B cell (primary cell): Measurements from ENCODE around the gene TOM1L2. TPM values are rescaled to one million over a fixed set of nuclear protein-coding genes. Genes with fewer than 3 reads are reported as not detected.
"Not testable (repeated sequence)": the region's sequence is repeated elsewhere in the genome, so short reads cannot be mapped to it uniquely, and the experiment has no call there.

Experiments used
- ATAC-seq: fragments of 200-7000 bp; cut with Tn5 transposase; one replicate; pipeline ENCODE4 v1.10.0; 2021; ENCODE audit warnings: low read depth, mild to moderate bottlenecking, moderate number of reproducible peaks, moderate library complexity
- CTCF ChIA-PET: fragments of 350-600 bp; sonication (Branson Sonifier 250); formaldehyde crosslinking; loops from one replicate; lab custom pipeline; 2021; ENCODE audit warnings: antibody characterized with exemption, inconsistent platforms; lab: Charles Lee
- POLR2A ChIA-PET: fragments of 350-600 bp; sonication (Branson Sonifier 250); formaldehyde crosslinking; loops from one replicate; lab custom pipeline; 2021; ENCODE audit warnings: antibody characterized with exemption; lab: Charles Lee
- DNase-seq: peaks from one replicate; pipeline ENCODE4 v3.0.0; 2013
- H2AFZ ChIP-seq: 2 replicates; pipeline ENCODE4 v1.6.1; 2012; ENCODE audit warnings: mild to moderate bottlenecking, low read depth, low read length; ENCODE audit not compliant: insufficient read depth, poor library complexity, severe bottlenecking
- H3K27ac ChIP-seq, 2 donors: 1 replicate in 1 of 2; 2 replicates in 1 of 2; pipeline ENCODE4 v1.5.1; 2012 to 2013; ENCODE audit warnings: low read length in 2 of 2, mild to moderate bottlenecking in 2 of 2, moderate library complexity in 1 of 2
- H3K27me3 ChIP-seq, 4 experiments: fragments of 200-600 bp in 1 of 4; sonication (generic) in 1 of 4; replicated peaks in 1 of 4; 1 replicate in 2 of 4; 2 replicates in 2 of 4; pipeline versions ENCODE4 v1.6.1 to v1.7.0; 2013 to 2016; ENCODE audit warnings: low read length in 3 of 4, mild to moderate bottlenecking in 2 of 4, mixed read lengths in 1 of 4, moderate library complexity in 1 of 4; ENCODE audit not compliant: insufficient read depth in 4 of 4, control insufficient read depth in 3 of 4; ENCODE audit errors: control extremely low read depth in 1 of 4
- H3K36me3 ChIP-seq, 2 experiments: replicated peaks in 1 of 2; 1 replicate in 1 of 2; 2 replicates in 1 of 2; pipeline versions ENCODE4 v1.6.1 to v1.7.1; 2013; ENCODE audit warnings: low read length in 1 of 2; ENCODE audit not compliant: insufficient read depth in 2 of 2, control insufficient read depth in 1 of 2; ENCODE audit errors: control extremely low read depth in 1 of 2, extremely low read depth in 1 of 2
- H3K4me1 ChIP-seq, 2 donors: fragments of 200-600 bp in 1 of 2; sonication (generic) in 1 of 2; 1 replicate in 1 of 2; 2 replicates in 1 of 2; pipeline versions ENCODE4 v1.5.1 to v1.6.1; 2013 to 2017; ENCODE audit warnings: low read length in 2 of 2; ENCODE audit not compliant: control insufficient read depth in 2 of 2, insufficient read depth in 2 of 2
- H3K4me2 ChIP-seq: replicated peaks from 2 replicates; pipeline ENCODE3; 2012; ENCODE audit warnings: mild to moderate bottlenecking, low read depth, low read length; ENCODE audit not compliant: poor library complexity, severe bottlenecking
- H3K4me3 ChIP-seq, 5 experiments: fragments of 200-600 bp in 1 of 5; sonication (generic) in 1 of 5; 1 replicate in 3 of 5; 2 replicates in 2 of 5; pipeline versions ENCODE4 v1.5.1 to v1.7.0; 2011 to 2016; ENCODE audit warnings: low read length in 4 of 5, mild to moderate bottlenecking in 4 of 5, low read depth in 2 of 5, control low read depth in 1 of 5, moderate library complexity in 1 of 5; ENCODE audit not compliant: insufficient read depth in 1 of 5; ENCODE audit errors: control extremely low read depth in 1 of 5, extremely low read depth in 1 of 5
- H3K79me2 ChIP-seq: fragments of 200-600 bp; sonication (generic); one replicate; pipeline ENCODE4 v1.6.0; 2016; ENCODE audit warnings: low read length; ENCODE audit not compliant: control insufficient read depth, insufficient read depth
- H3K9ac ChIP-seq: fragments of 200-600 bp; sonication (generic); 2 replicates; pipeline ENCODE4 v1.6.1; 2017; ENCODE audit warnings: mild to moderate bottlenecking, low read length, moderate library complexity
- H3K9me3 ChIP-seq, 3 donors: one replicate each; pipeline versions ENCODE4 v1.6.1 to v1.7.1; 2013; ENCODE audit warnings: low read length in 2 of 3; ENCODE audit not compliant: control insufficient read depth in 2 of 3, insufficient read depth in 1 of 3; ENCODE audit errors: control extremely low read depth in 1 of 3
- H4K20me1 ChIP-seq: 2 replicates; pipeline ENCODE4 v1.6.0; 2012; ENCODE audit warnings: mild to moderate bottlenecking, low read length; ENCODE audit not compliant: insufficient read depth, control insufficient read depth, poor library complexity, severe bottlenecking
- H3K27ac Mint-ChIP-seq: one replicate; pipeline ENCODE4 v1.8.0; 2021; ENCODE audit warnings: mixed read lengths
- H3K27me3 Mint-ChIP-seq: one replicate; pipeline ENCODE4 v1.8.0; 2021; ENCODE audit warnings: mixed read lengths
- H3K4me1 Mint-ChIP-seq: one replicate; pipeline ENCODE4 v1.8.0; 2021; ENCODE audit warnings: mixed read lengths
- H3K4me3 Mint-ChIP-seq: one replicate; pipeline ENCODE4 v1.8.0; 2021; ENCODE audit warnings: mixed read lengths
- H3K9me3 Mint-ChIP-seq: one replicate; pipeline ENCODE4 v1.8.0; 2022; ENCODE audit warnings: mixed read lengths; ENCODE audit not compliant: insufficient read depth
- CTCF ChIP-seq: fragments of 200-600 bp; IDR thresholded peaks from one replicate; pipeline ENCODE4 v1.8.0; 2022; ENCODE audit warnings: antibody characterized with exemption, mild to moderate bottlenecking
- EZH2 ChIP-seq: IDR thresholded peaks from 2 replicates; pipeline ENCODE4 v1.6.1; 2012; ENCODE audit warnings: borderline replicate concordance, low read depth, mild to moderate bottlenecking, moderate library complexity, low read length; ENCODE audit not compliant: insufficient read depth, poor library complexity, severe bottlenecking
- WGBS: methylation state at CpG from one replicate; pipeline ENCODE4 v1.1.5; 2013; ENCODE audit warnings: missing lambda C conversion rate; ENCODE audit not compliant: insufficient coverage; 5-methylcytosine and 5-hydroxymethylcytosine counted together
- intact Hi-C: fragments of 100-400 bp; cut with micrococcal nuclease; formaldehyde crosslinking; loops from one replicate; pipeline ENCODE4 v1.10.0; 2022
- polyA plus RNA-seq: library from polyadenylated mRNA; depleted of rRNA; stranded (reverse); fragments of >200 nt; gene quantifications from 2 replicates; pipeline ENCODE4 v1.2.3, GENCODE V29; 2012
- total RNA-seq, 2 donors: library from RNA; stranded (reverse); fragments of 120-200 nt in 1 of 2; gene quantifications; 1 replicate in 1 of 2; 2 replicates in 1 of 2; pipeline versions ENCODE4 v1.2.3 to v1.2.4, GENCODE V29; 2013 to 2022

TOM1L2 gene
- total and polyA plus RNA-seq, 2 donors (not counting 1 experiment from before 2014, with no cell fraction given), result 25.1 to 29.7 TPM

GRCh38 chr17:17998934-17999333, 26.7 kb upstream of the TOM1L2 start:
- no peaks in the 10 kb centered on the region for H3K9me3 Mint-ChIP-seq
- ChIA-PET CTCF (no interaction called here), POLR2A (no interaction called here)
- Histone ChIP-seq H3K36me3 (no peaks in the 10 kb centered on the region), H3K9me3 (no peaks in the 10 kb centered on the region), H3K79me2 (no peaks in the 10 kb centered on the region), H3K4me2 (no peak overlapping the region), H4K20me1 (no peaks in the 10 kb centered on the region), H3K27me3 (no peaks in the 10 kb centered on the region), H3K4me1 (no peaks in the 10 kb centered on the region), H3K4me3 (no peak overlapping the region), H2AFZ (no peak overlapping the region), H3K9ac (no peak overlapping the region), H3K27ac (no peak overlapping the region)
- ATAC-seq (no peak), DNase-seq (no peak)
- intact Hi-C loops, result no loop called here
- no peak overlapping the region for H3K27ac Mint-ChIP-seq
- 96% methylated on average over 8 of the region's 8 CpGs for WGBS
- H3K27me3 Mint-ChIP-seq, result no peaks in the 10 kb centered on the region
- no peak for TF ChIP-seq EZH2
- TF ChIP-seq CTCF, result no peak
- H3K4me3 Mint-ChIP-seq, result no peak overlapping the region
- H3K4me1 Mint-ChIP-seq, result peaks cover 6% of the 10 kb centered on the region

GRCh38 chr17:17995887-17996286, 23.7 kb upstream of the TOM1L2 start:
- H3K9ac ChIP-seq, H3K4me3 Mint-ChIP-seq, POLR2A ChIA-PET, H3K36me3 ChIP-seq, H3K4me1 Mint-ChIP-seq, H3K27me3 ChIP-seq, H3K4me2 ChIP-seq, DNase-seq, H3K4me1 ChIP-seq, H3K9me3 ChIP-seq, CTCF ChIA-PET, H2AFZ ChIP-seq, ATAC-seq, H3K9me3 Mint-ChIP-seq, H3K27me3 Mint-ChIP-seq, intact Hi-C loops, H3K79me2 ChIP-seq, H3K4me3 ChIP-seq, H3K27ac ChIP-seq, H4K20me1 ChIP-seq, H3K27ac Mint-ChIP-seq: not testable (repeated sequence)
- WGBS, result 98% methylated on average over 7 of the region's 8 CpGs
